Osteocyte (in vitro differentiated cells): ENCODE measurements around the gene CDKN1C. TPM values are rescaled to one million over a fixed set of nuclear protein-coding genes. Genes with fewer than 3 reads are reported as not detected.

Source experiments
- DNase-seq: peaks from one replicate; pipeline ENCODE4 v3.0.0; 2021; ENCODE audit warnings: mixed read lengths; ENCODE audit not compliant: unreplicated experiment; ENCODE audit errors: extremely low spot score
- H3K27ac Mint-ChIP-seq: one replicate; pipeline ENCODE4 v1.8.0; 2021; ENCODE audit warnings: mild to moderate bottlenecking, mixed read lengths; ENCODE audit not compliant: unreplicated experiment
- H3K27me3 Mint-ChIP-seq: one replicate; pipeline ENCODE4 v1.8.0; 2021; ENCODE audit warnings: mixed read lengths; ENCODE audit not compliant: unreplicated experiment
- H3K36me3 Mint-ChIP-seq: one replicate; pipeline ENCODE4 v1.8.0; 2021; ENCODE audit warnings: mixed read lengths; ENCODE audit not compliant: unreplicated experiment
- H3K4me1 Mint-ChIP-seq: one replicate; pipeline ENCODE4 v1.8.0; 2021; ENCODE audit warnings: mixed read lengths; ENCODE audit not compliant: unreplicated experiment
- H3K4me3 Mint-ChIP-seq: one replicate; pipeline ENCODE4 v1.8.0; 2021; ENCODE audit warnings: mild to moderate bottlenecking, moderate library complexity, mixed read lengths; ENCODE audit not compliant: unreplicated experiment
- H3K9me3 Mint-ChIP-seq: one replicate; pipeline ENCODE4 v1.8.0; 2021; ENCODE audit warnings: mixed read lengths; ENCODE audit not compliant: unreplicated experiment
- CTCF ChIP-seq: fragments of 200-600 bp; sonication (generic); IDR thresholded peaks from 2 replicates; pipeline ENCODE4 v1.5.0; 2021; ENCODE audit warnings: antibody characterized with exemption, mild to moderate bottlenecking, moderate library complexity
- total RNA-seq: library from RNA; stranded (reverse); gene quantifications from 2 replicates; pipeline ENCODE4 v1.2.1, GENCODE V29; 2021

The CDKN1C gene
- total RNA-seq, 1 donor from 2014 or later, result 19.2 TPM

GRCh38 chr11:2841411-2842190 is 44.0 kb downstream of the CDKN1C start:
- H3K9me3 Mint-ChIP-seq, result no peaks in the 10 kb centered on the region
- H3K27me3 Mint-ChIP-seq, result peaks cover 12% of the 10 kb centered on the region
- no peak overlapping the region for H3K27ac Mint-ChIP-seq
- DNase-seq, result no peak
- peaks cover 8% of the 10 kb centered on the region for H3K4me1 Mint-ChIP-seq
- no peaks in the 10 kb centered on the region for H3K36me3 Mint-ChIP-seq
- no peak for TF ChIP-seq CTCF
- H3K4me3 Mint-ChIP-seq, result no peak overlapping the region

DNA sequence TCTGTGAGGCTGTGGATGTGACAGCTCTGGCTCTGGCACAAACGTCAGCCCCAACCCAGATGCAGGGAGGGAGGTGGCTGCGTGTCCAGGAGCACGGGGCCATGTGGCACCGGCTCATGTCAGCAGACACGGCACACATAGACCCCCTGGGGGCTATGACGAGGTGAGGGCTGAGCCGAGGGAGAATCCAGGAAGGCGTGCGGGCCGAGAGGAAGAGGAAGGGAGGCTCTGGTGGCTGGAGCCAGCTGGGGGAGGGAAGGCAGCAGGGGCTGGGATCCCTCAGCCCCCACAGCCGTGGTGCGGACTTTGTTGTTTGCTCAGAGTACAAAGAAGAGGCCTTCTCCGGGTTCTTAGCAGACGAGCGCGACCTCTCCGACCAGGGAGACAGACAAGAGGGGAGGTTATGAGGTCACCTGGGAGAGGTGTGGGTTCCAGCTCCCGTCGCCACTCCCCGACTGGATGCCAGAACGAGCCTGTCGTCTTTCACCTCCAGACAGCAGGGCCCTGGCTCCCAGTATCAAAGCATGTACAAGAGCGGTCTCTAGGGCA is 46.1 kb downstream of the CDKN1C start:
- no peak overlapping the region for H3K4me3 Mint-ChIP-seq
- peaks cover 12% of the 10 kb centered on the region for H3K4me1 Mint-ChIP-seq
- H3K27ac Mint-ChIP-seq, result no peak overlapping the region
- DNase-seq, result no peak
- no peak for TF ChIP-seq CTCF
- no peaks in the 10 kb centered on the region for H3K36me3 Mint-ChIP-seq
- H3K9me3 Mint-ChIP-seq, result no peaks in the 10 kb centered on the region
- peaks cover 14% of the 10 kb centered on the region for H3K27me3 Mint-ChIP-seq

DNA sequence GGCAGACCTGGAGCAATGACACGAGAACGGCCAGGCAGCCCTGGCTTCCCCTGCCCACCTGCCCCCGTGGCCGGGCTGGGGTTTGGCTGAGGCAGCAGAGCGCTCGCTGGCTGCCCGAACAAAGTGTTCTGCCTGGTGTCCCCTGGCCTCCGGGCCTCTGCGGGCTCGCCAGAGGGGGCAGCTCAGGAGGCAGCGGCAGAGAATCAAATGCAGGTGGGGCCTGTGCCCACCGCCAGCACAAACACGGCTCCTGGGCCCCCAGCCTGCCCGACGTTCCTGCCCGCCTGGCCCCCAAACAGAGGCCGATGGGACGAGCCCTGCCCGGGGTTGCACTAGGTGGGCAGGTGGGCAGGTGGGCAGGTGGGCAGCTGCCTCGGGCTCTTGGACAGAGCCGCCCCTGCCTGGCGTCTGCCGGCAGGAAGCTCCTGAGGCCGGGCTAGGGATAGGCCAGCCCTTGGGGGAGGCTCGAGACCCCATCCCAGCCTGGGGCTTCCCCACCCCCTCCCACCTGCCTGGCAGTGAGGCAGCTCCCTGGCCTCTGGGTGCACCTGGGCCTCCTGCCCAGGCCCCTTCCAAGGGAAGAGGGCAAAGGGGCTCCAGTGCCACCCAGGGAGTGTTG is 46.8 kb downstream of the CDKN1C start:
- Mint-ChIP-seq H3K4me3 (no peak overlapping the region), H3K9me3 (no peaks in the 10 kb centered on the region), H3K27ac (no peak overlapping the region), H3K27me3 (peaks cover 14% of the 10 kb centered on the region), H3K4me1 (peaks cover 12% of the 10 kb centered on the region), H3K36me3 (no peaks in the 10 kb centered on the region)
- DNase-seq, result no peak
- no peak for TF ChIP-seq CTCF

DNA sequence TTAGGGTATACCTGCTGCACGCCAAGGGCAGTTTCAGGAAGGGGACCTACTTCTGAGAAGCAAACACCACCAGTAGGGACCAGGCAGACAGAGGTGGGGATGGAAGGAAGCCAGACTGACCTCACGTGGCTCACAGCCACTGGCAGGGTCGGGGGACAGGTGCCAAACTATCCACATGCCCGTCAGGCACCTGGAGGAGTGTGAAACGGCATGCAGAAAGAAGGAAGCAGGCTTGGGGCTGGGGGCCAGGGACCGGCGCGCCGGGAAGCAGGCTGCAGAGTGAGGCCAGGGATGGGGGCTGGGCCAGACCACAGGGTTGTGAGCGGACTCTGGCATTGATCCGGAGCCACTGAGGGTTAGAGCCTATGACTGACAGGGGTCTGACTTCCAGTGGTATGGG is 47.5 kb downstream of the CDKN1C start:
- H3K4me1 Mint-ChIP-seq, result peaks cover 12% of the 10 kb centered on the region
- TF ChIP-seq CTCF, result no peak
- H3K27me3 Mint-ChIP-seq, result peaks cover 14% of the 10 kb centered on the region
- no peak for DNase-seq
- no peak overlapping the region for H3K27ac Mint-ChIP-seq
- no peaks in the 10 kb centered on the region for H3K9me3 Mint-ChIP-seq
- no peaks in the 10 kb centered on the region for H3K36me3 Mint-ChIP-seq
- H3K4me3 Mint-ChIP-seq, result no peak overlapping the region

DNA sequence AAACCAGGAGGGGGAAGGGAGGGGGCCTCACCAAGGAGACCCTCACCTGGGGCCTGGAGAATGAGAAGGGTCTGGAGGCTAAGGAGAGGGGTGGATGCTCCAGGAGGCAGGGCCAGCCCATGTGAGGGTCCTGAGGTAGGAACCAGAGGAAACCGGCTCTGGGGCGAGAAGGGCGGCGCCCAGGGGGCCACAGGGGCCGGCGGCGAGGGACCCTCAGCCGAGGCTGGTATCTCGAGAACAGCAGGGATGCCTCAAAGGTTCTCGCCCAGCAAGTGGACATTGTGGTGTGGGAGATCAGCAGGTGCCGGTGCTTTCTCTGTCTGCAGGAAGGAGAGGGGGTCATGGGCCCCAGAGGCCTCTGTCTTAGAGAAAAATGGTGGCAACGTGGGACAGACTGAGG is 47.9 kb downstream of the CDKN1C start:
- H3K27ac Mint-ChIP-seq, result no peak overlapping the region
- no peaks in the 10 kb centered on the region for H3K36me3 Mint-ChIP-seq
- peaks cover 14% of the 10 kb centered on the region for H3K27me3 Mint-ChIP-seq
- H3K4me1 Mint-ChIP-seq, result peaks cover 12% of the 10 kb centered on the region
- no peak for DNase-seq
- H3K4me3 Mint-ChIP-seq, result no peak overlapping the region
- TF ChIP-seq CTCF, result no peak
- no peaks in the 10 kb centered on the region for H3K9me3 Mint-ChIP-seq
